HG03442 (cell line): ENCODE data around the gene FGF23.
"Not testable (repeated sequence)": the region's sequence is repeated elsewhere in the genome, so short reads cannot be mapped to it uniquely, and the experiment has no call there.

Source experiments
- ATAC-seq: cut with Tn5 transposase; IDR thresholded peaks from one replicate; pipeline ENCODE4 v1.9.1; 2021; ENCODE audit warnings: mild to moderate bottlenecking, moderate library complexity; ENCODE audit not compliant: unreplicated experiment

Gene FGF23

GRCh38 chr12:4379405-4379804, at the start of gene FGF23:
FGF23 (minus strand) TSS chr12:4379712; CDS start chr12:4379582, 130 bp downstream.
- no peak for ATAC-seq

- no peak for ATAC-seq
Observed at GRCh38 chr12:4424422-4424821, 44.9 kb upstream of the FGF23 start.

- no peak for ATAC-seq
Observed at GRCh38 chr12:4423528-4424195, 44.1 kb upstream of the FGF23 start.

- ATAC-seq = no peak
Observed at GRCh38 chr12:4422985-4423384, 43.5 kb upstream of the FGF23 start.

- no peak for ATAC-seq
Observed at GRCh38 chr12:4421590-4422031, 42.1 kb upstream of the FGF23 start.

GRCh38 chr12:4420138-4420670, 40.7 kb upstream of the FGF23 start:
- no peak for ATAC-seq

- ATAC-seq = no peak
Observed at GRCh38 chr12:4418913-4419312, 39.4 kb upstream of the FGF23 start.

GRCh38 chr12:4417936-4418335, 38.4 kb upstream of the FGF23 start:
- ATAC-seq = no peak

- ATAC-seq = no peak
Observed at GRCh38 chr12:4417455-4417854, 37.9 kb upstream of the FGF23 start.

GRCh38 chr12:4416276-4416675, 36.8 kb upstream of the FGF23 start:
- no peak for ATAC-seq

- no peak for ATAC-seq
Observed at GRCh38 chr12:4412465-4412864, 33.0 kb upstream of the FGF23 start.

- ATAC-seq = no peak
Observed at GRCh38 chr12:4412056-4412455, 32.5 kb upstream of the FGF23 start.

GRCh38 chr12:4407136-4407535, 27.6 kb upstream of the FGF23 start:
- ATAC-seq = no peak

- not testable (repeated sequence) for ATAC-seq
Observed at GRCh38 chr12:4404877-4405637, 25.5 kb upstream of the FGF23 start.

- ATAC-seq = no peak
Observed at GRCh38 chr12:4402996-4403395, 23.5 kb upstream of the FGF23 start.

GRCh38 chr12:4401117-4401516, 21.6 kb upstream of the FGF23 start:
- no peak for ATAC-seq

- ATAC-seq = no peak
Observed at GRCh38 chr12:4395818-4396217, 16.3 kb upstream of the FGF23 start.

- no peak for ATAC-seq
Observed at GRCh38 chr12:4393211-4393610, 13.7 kb upstream of the FGF23 start.

GRCh38 chr12:4392223-4392742, 12.8 kb upstream of the FGF23 start:
- ATAC-seq = no peak

- ATAC-seq = no peak
Observed at GRCh38 chr12:4388662-4389061, 9.2 kb upstream of the FGF23 start.

- no peak for ATAC-seq
Observed at GRCh38 chr12:4388032-4388431, 8.5 kb upstream of the FGF23 start.

- ATAC-seq = no peak
Observed at GRCh38 chr12:4387607-4388006, 8.1 kb upstream of the FGF23 start.
